SH-SY5Y (cell line): ENCODE data around the gene ZNF428.

Experiments
- GATA2 ChIP-seq: IDR thresholded peaks from 2 replicates; pipeline ENCODE4 v1.6.1; 2011; ENCODE audit warnings: mild to moderate bottlenecking, low read depth, low read length
- GATA3 ChIP-seq: IDR thresholded peaks from 2 replicates; pipeline ENCODE4 v1.6.1; 2011; ENCODE audit warnings: low read depth, mild to moderate bottlenecking, low read length, moderate library complexity

GRCh38 chr19:43610493-43610892 is 8.9 kb downstream of the ZNF428 start:
- TF ChIP-seq GATA2 (no peak), GATA3 (no peak)
